ENCODE data around the gene FAM241A. TPM values are rescaled to one million over a fixed set of nuclear protein-coding genes. Genes with fewer than 3 reads are reported as not detected.

Gene FAM241A
- total and polyA plus RNA-seq, 9 of the 15 experiments (the other 6 are each of a cell fraction or from before 2014, with no cell fraction given): 2.3 to 8.5 (median 5.3) TPM

DNA sequence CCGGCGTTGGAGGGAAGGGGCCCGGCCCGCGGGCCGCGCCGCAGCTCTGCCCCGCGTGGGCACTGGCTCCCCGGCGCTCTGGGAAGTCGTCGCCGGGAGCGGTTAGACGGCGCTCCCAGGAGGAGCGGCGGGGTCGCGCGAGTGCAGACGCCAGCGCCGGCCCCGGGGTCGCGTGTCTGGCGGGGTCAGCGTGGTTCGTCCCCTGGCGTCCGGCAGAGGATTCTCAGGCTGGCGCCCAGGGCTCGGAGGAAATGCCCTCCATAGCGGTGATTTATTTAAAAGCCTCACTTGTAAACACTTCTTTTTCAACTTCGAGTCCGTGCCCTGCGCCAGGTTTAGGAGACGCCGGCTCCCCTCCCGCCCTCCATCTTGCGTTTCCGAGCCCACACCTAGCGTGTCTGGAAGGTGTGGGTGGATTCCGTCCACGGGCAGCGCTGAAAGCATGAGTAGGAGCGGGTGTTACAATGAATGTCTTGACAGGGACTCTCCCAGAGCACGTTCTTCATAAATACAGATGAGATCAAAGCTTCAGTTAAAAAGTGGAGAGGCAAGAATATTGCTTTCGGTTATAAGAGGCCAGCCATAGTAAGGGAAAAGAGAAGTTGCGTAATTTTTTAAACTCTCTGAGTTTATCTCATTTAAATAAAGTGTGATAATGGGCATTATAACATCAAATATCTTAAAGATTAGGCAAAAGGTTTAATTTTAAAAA is 692 bp downstream of the FAM241A start (continued):
- TF ChIP-seq SFPQ (IDR thresholded peaks at IDR 0.05; ENCODE audit: low read depth, low read length) (no peak), ZNF384 (IDR thresholded peaks at IDR 0.05; ENCODE audit: low read depth, low read length) (no peak), COPS2 (conservative IDR thresholded peaks at IDR 0.05) (no peak), NRF1 (conservative IDR thresholded peaks at IDR 0.05 in 1 of 2, IDR thresholded peaks at IDR 0.05 in 1 of 2) (peak in 1 of 2 experiments; percentile 21; a peak in 1 of 4 replicates), SMC3 (conservative IDR thresholded peaks at IDR 0.05; ENCODE audit: insufficient read depth, low read depth, low read length) (no peak), TRIM28 (IDR thresholded peaks at IDR 0.05) (no peak), GABPA (tag; conservative IDR thresholded peaks at IDR 0.05; ENCODE audit: low read depth) (peak; percentile 56), TEAD2 (tag; IDR thresholded peaks at IDR 0.05) (no peak)
- TF ChIP-seq, protein P1, sequence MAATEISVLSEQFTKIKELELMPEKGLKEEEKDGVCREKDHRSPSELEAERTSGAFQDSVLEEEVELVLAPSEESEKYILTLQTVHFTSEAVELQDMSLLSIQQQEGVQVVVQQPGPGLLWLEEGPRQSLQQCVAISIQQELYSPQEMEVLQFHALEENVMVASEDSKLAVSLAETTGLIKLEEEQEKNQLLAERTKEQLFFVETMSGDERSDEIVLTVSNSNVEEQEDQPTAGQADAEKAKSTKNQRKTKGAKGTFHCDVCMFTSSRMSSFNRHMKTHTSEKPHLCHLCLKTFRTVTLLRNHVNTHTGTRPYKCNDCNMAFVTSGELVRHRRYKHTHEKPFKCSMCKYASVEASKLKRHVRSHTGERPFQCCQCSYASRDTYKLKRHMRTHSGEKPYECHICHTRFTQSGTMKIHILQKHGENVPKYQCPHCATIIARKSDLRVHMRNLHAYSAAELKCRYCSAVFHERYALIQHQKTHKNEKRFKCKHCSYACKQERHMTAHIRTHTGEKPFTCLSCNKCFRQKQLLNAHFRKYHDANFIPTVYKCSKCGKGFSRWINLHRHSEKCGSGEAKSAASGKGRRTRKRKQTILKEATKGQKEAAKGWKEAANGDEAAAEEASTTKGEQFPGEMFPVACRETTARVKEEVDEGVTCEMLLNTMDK (IDR thresholded peaks at IDR 0.05; ENCODE audit: borderline replicate concordance, insufficient read depth, low read depth, low read length, poor library complexity, severe bottlenecking): no peak
- TF ChIP-seq, protein P2, sequence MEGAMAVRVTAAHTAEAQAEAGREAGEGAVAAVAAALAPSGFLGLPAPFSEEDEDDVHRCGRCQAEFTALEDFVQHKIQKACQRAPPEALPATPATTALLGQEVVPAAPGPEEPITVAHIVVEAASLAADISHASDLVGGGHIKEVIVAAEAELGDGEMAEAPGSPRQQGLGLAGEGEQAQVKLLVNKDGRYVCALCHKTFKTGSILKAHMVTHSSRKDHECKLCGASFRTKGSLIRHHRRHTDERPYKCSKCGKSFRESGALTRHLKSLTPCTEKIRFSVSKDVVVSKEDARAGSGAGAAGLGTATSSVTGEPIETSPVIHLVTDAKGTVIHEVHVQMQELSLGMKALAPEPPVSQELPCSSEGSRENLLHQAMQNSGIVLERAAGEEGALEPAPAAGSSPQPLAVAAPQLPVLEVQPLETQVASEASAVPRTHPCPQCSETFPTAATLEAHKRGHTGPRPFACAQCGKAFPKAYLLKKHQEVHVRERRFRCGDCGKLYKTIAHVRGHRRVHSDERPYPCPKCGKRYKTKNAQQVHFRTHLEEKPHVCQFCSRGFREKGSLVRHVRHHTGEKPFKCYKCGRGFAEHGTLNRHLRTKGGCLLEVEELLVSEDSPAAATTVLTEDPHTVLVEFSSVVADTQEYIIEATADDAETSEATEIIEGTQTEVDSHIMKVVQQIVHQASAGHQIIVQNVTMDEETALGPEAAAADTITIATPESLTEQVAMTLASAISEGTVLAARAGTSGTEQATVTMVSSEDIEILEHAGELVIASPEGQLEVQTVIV (CRISPR knock-in tag; IDR thresholded peaks at IDR 0.05; ENCODE audit: borderline replicate concordance): no peak
- TF ChIP-seq, protein P3, sequence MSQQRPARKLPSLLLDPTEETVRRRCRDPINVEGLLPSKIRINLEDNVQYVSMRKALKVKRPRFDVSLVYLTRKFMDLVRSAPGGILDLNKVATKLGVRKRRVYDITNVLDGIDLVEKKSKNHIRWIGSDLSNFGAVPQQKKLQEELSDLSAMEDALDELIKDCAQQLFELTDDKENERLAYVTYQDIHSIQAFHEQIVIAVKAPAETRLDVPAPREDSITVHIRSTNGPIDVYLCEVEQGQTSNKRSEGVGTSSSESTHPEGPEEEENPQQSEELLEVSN (IDR thresholded peaks at IDR 0.05; ENCODE audit: borderline replicate concordance in 1 of 2, extremely low read depth in 1 of 2, insufficient read depth in 1 of 2, insufficient read length in 1 of 2, low read depth in 1 of 2, low read length in 1 of 2, poor library complexity in 1 of 2, severe bottlenecking in 1 of 2): peak; percentile 37 to 41
- TF ChIP-seq, protein P4, sequence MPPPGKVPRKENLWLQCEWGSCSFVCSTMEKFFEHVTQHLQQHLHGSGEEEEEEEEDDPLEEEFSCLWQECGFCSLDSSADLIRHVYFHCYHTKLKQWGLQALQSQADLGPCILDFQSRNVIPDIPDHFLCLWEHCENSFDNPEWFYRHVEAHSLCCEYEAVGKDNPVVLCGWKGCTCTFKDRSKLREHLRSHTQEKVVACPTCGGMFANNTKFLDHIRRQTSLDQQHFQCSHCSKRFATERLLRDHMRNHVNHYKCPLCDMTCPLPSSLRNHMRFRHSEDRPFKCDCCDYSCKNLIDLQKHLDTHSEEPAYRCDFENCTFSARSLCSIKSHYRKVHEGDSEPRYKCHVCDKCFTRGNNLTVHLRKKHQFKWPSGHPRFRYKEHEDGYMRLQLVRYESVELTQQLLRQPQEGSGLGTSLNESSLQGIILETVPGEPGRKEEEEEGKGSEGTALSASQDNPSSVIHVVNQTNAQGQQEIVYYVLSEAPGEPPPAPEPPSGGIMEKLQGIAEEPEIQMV (tag; conservative IDR thresholded peaks at IDR 0.05; ENCODE audit: low read depth): no peak
- TF ChIP-seq, protein P5, sequence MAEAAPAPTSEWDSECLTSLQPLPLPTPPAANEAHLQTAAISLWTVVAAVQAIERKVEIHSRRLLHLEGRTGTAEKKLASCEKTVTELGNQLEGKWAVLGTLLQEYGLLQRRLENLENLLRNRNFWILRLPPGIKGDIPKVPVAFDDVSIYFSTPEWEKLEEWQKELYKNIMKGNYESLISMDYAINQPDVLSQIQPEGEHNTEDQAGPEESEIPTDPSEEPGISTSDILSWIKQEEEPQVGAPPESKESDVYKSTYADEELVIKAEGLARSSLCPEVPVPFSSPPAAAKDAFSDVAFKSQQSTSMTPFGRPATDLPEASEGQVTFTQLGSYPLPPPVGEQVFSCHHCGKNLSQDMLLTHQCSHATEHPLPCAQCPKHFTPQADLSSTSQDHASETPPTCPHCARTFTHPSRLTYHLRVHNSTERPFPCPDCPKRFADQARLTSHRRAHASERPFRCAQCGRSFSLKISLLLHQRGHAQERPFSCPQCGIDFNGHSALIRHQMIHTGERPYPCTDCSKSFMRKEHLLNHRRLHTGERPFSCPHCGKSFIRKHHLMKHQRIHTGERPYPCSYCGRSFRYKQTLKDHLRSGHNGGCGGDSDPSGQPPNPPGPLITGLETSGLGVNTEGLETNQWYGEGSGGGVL (CRISPR knock-in tag; IDR thresholded peaks at IDR 0.05): no peak

All from K562 (cell line).